ENCODE results near the gene ATP8A2. TPM values are rescaled to one million over a fixed set of nuclear protein-coding genes. Genes with fewer than 3 reads are reported as not detected.

Gene ATP8A2
- total and polyA plus RNA-seq, 12 donors = under 0.01 to 0.18 (median 0.10) TPM; not detected in 3

GRCh38 chr13:25966086-25966485 is 594.3 kb downstream of the ATP8A2 start:
- H3K4me3 ChIP-seq = no peak overlapping the region
- no peaks in the 10 kb centered on the region for H3K36me3 ChIP-seq
- ATAC-seq = no peak
- H3K27me3 ChIP-seq = peaks cover 0 to 6% (median 0%) of the 10 kb centered on the region in 7 donors
- intact Hi-C loops (cut with DNase I) = loop anchor here in 1 of 10 donors (10.0 kb wide), 1 partner anchor 99 kb away; no protein-coding TSS in a partner anchor
- DNase-seq = no peak
- 69 to 70% methylated on average over 4 of the region's 4 CpGs for WGBS, 2 donors
- no peaks in the 10 kb centered on the region for H3K4me1 ChIP-seq
- TF ChIP-seq CTCF (IDR thresholded peaks at IDR 0.05) = no peak
- H3K27ac ChIP-seq = no peak overlapping the region
- H3K9me3 ChIP-seq = no peaks in the 10 kb centered on the region

GRCh38 chr13:25967144-25967543 is 595.4 kb downstream of the ATP8A2 start:
- 71 to 83% methylated on average over 4 of the region's 4 CpGs for WGBS, 2 donors
- no peak for TF ChIP-seq CTCF (IDR thresholded peaks at IDR 0.05)
- intact Hi-C loops (cut with DNase I) = loop anchor here in 1 of 10 donors (10.0 kb wide), 1 partner anchor 98 kb away; no protein-coding TSS in a partner anchor
- ATAC-seq = no peak
- no peaks in the 10 kb centered on the region for H3K36me3 ChIP-seq
- peaks cover 0 to 12% (median 0%) of the 10 kb centered on the region in 7 donors for H3K27me3 ChIP-seq
- no peak overlapping the region for H3K4me3 ChIP-seq
- no peaks in the 10 kb centered on the region for H3K9me3 ChIP-seq
- H3K4me1 ChIP-seq = no peaks in the 10 kb centered on the region
- DNase-seq = no peak
- no peak overlapping the region for H3K27ac ChIP-seq

GRCh38 chr13:25971047-25971446 is 599.3 kb downstream of the ATP8A2 start:
- WGBS, 2 donors = 90 to 97% methylated on average over 3 of the region's 3 CpGs
- H3K36me3 ChIP-seq = no peaks in the 10 kb centered on the region
- ATAC-seq = no peak
- H3K4me3 ChIP-seq = no peak overlapping the region
- no peaks in the 10 kb centered on the region for H3K4me1 ChIP-seq
- no peak for TF ChIP-seq CTCF (IDR thresholded peaks at IDR 0.05)
- no peak for DNase-seq
- no peaks in the 10 kb centered on the region for H3K9me3 ChIP-seq
- peaks cover 0 to 40% (median 27%) of the 10 kb centered on the region in 7 donors for H3K27me3 ChIP-seq
- no peak overlapping the region for H3K27ac ChIP-seq
- intact Hi-C loops (cut with DNase I) = no loop called here

- no peak for TF ChIP-seq CTCF (IDR thresholded peaks at IDR 0.05)
- intact Hi-C loops (cut with DNase I) = no loop called here
- no peaks in the 10 kb centered on the region for H3K4me1 ChIP-seq
- WGBS, 2 donors = 78% methylated on average over 5 of the region's 5 CpGs
- no peak overlapping the region for H3K4me3 ChIP-seq
- H3K27me3 ChIP-seq = peaks cover 0 to 44% (median 32%) of the 10 kb centered on the region in 7 donors
- H3K9me3 ChIP-seq = no peaks in the 10 kb centered on the region
- peak overlapping the region in 1 of 10 donors; percentile 38 for H3K27ac ChIP-seq
- ATAC-seq = peak in 1 of 8 donors; percentile 20
- no peak for DNase-seq
- no peaks in the 10 kb centered on the region for H3K36me3 ChIP-seq
Measured at GRCh38 chr13:25971459-25972145, 599.8 kb downstream of the ATP8A2 start.
